Measurements from ENCODE around the gene ASPN.
"Not testable (repeated sequence)": the region's sequence is repeated elsewhere in the genome, so short reads cannot be mapped to it uniquely, and the experiment has no call there.

The ASPN gene

DNA sequence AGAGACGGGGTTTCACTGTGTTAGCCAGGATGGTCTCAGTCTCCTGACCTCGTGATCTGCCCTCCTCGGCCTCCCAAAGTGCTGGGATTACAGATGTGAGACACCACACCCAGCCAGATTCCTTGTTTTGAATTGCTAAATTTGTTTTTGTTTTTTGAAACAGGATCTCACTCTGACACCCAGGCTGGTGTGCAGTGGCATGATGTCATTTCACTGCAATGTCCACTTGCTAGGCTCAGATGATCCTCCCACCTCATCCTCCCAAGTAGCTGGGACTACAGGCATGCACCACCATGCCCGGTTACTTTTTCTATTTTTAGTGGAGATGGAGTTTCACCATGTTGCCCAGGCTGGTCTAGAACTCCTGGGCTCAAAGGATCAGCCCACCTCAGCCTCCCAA, 71.1 kb downstream of the ASPN start:
- DNase-seq (ENCODE audit: low read depth), result not testable (repeated sequence)

GRCh38 chr9:92408747-92409478, 73.4 kb downstream of the ASPN start:
- no peak for DNase-seq (ENCODE audit: low read depth)

DNA sequence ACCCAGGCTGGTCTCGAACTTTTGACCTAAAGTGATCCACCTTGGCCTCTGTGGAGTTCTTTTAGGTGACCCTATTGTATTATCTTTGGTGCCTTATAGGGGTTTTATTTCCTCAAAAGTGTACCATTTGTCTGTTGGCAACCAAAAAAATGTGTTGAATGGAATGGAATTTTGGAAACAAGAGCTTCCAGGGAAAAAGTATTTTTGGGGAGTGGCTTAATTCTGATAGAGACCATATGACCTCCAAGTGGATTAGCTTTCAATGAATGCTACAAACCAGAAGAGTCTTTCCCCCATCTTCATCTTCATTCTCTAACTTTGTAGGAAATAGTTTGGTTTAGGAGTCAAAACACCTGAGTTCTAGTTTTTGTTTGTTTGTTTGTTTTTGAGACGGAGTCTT, 74.5 kb downstream of the ASPN start:
- DNase-seq (ENCODE audit: low read depth), result no peak

DNA sequence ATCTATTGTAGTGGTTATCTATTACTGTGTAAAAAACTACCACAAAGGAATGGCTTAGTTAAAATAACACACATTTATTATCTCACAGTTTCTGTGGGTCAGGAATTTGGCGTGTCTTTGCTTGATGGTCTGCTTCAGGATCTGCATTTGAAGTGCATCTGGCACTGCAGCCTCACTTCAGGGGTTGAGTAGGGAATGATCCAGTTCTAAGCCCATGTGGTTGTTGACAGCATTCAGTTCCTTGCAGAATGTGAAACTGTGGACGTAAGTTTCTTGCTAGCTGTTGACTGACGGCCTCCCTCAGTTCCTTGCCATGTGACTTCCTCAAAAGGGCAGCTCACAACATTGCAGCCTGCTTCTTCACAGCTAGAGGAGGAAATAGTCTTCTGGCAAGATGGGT, 75.8 kb downstream of the ASPN start:
- DNase-seq (ENCODE audit: low read depth), result no peak
